ENCODE results near the gene EHD1.

Gene EHD1

DNA sequence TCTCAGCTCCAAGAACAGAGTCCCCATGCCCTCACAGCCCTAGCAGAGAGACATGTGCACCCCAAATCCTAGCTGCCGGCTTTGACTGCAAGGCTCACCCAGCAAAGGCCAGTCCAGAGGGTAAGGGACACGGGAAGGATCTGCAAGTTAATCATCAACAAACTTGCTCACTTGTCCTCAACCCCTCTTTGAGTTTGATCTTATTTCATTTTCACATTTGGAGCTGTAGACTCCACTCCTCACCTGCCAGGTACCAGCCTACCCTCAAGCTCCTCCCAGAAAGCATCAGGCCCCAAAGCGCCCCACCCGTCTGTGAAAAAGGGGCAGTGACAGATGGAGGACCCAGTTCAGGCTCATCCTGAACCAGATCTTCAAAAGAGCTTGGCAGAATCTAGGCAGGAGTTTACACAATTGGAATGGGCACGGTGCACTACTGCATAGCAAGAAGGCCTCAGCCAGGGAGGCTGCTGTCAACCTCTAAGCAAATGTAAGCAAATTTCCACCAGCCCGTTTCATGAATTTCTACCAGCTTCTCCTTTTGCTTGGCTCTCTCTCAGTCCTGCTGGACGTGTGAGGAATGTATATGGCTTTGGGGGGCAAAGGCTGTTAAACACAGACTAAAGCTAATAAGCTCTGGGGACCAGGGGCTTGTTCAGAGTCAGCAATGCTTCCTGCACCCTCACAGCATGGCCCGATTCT lies 5.5 kb downstream of the EHD1 start:
- Histone ChIP-seq H3K27ac (ENCODE audit: low read depth, low read length) (peak overlapping the region; percentile 94), H2AFZ (ENCODE audit: low read depth, low read length, severe bottlenecking) (no peak overlapping the region), H3K27me3 (ENCODE audit: low read length) (no peaks in the 10 kb centered on the region), H3K4me3 (ENCODE audit: insufficient read depth, low read length, poor library complexity, severe bottlenecking) (no peak overlapping the region), H3K9me2 (replicated peaks; ENCODE audit: insufficient read depth, low read length) (no peaks in the 10 kb centered on the region), H3K36me3 (ENCODE audit: low read length) (0 out of 2 replicates have a peak, but pooled peaks cover 6% of the 10 kb centered on the region), H4K20me1 (ENCODE audit: low read depth, low read length) (no peaks in the 10 kb centered on the region; the same call in 1 of the 2 replicates), H3F3A (ENCODE audit: insufficient read depth) (peaks cover 38% of the 10 kb centered on the region), H3K9me3 (ENCODE audit: insufficient read depth, low read length) (no peaks in the 10 kb centered on the region), H3K4me2 (ENCODE audit: low read depth, low read length, poor library complexity, severe bottlenecking) (peak overlapping the region; percentile 58), H3K9ac (ENCODE audit: low read length) (peak overlapping the region; percentile 49; the same call in 1 of the 2 replicates), H3K79me2 (ENCODE audit: insufficient read depth, low read length) (peaks cover 95% of the 10 kb centered on the region)
- no peak for TF ChIP-seq EZH2phosphoT487 (conservative IDR thresholded peaks at IDR 0.05; ENCODE audit: low read length)
- TF ChIP-seq, protein P1, sequence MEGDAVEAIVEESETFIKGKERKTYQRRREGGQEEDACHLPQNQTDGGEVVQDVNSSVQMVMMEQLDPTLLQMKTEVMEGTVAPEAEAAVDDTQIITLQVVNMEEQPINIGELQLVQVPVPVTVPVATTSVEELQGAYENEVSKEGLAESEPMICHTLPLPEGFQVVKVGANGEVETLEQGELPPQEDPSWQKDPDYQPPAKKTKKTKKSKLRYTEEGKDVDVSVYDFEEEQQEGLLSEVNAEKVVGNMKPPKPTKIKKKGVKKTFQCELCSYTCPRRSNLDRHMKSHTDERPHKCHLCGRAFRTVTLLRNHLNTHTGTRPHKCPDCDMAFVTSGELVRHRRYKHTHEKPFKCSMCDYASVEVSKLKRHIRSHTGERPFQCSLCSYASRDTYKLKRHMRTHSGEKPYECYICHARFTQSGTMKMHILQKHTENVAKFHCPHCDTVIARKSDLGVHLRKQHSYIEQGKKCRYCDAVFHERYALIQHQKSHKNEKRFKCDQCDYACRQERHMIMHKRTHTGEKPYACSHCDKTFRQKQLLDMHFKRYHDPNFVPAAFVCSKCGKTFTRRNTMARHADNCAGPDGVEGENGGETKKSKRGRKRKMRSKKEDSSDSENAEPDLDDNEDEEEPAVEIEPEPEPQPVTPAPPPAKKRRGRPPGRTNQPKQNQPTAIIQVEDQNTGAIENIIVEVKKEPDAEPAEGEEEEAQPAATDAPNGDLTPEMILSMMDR (IDR thresholded peaks at IDR 0.05; ENCODE audit: insufficient read depth, low read length, poor library complexity, severe bottlenecking): no peak

DNA sequence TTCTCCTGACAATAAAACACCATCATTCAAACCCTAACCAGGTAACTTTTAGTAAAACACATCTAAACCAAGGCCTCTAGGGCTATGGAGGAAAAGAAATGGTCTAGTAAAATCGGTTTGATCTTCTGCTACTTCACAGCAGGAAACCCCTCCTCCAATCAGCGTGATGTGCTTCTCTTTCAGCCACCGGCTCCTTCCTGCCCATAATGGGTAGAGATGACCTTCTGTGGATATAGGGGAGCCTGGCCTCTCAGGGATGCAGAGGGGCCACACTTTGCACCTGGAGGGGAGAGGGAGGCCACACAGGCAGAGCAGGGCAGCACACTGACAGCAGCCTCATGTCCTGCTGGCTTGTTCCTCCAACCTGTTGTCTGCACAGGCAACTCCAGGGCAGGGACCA lies 6.9 kb downstream of the EHD1 start:
- Histone ChIP-seq H4K20me1 (ENCODE audit: low read depth, low read length) (no peaks in the 10 kb centered on the region; the same call in 1 of the 2 replicates), H3K9me2 (replicated peaks; ENCODE audit: insufficient read depth, low read length) (no peaks in the 10 kb centered on the region), H3K27ac (ENCODE audit: low read depth, low read length) (peak overlapping the region; percentile 94), H3K9me3 (ENCODE audit: insufficient read depth, low read length) (no peaks in the 10 kb centered on the region), H3K79me2 (ENCODE audit: insufficient read depth, low read length) (peaks cover 92% of the 10 kb centered on the region), H2AFZ (ENCODE audit: low read depth, low read length, severe bottlenecking) (no peak overlapping the region), H3F3A (ENCODE audit: insufficient read depth) (peaks cover 39% of the 10 kb centered on the region), H3K4me2 (ENCODE audit: low read depth, low read length, poor library complexity, severe bottlenecking) (peak overlapping the region; percentile 58), H3K27me3 (ENCODE audit: low read length) (no peaks in the 10 kb centered on the region), H3K9ac (ENCODE audit: low read length) (peak overlapping the region; percentile 49; the same call in 1 of the 2 replicates), H3K36me3 (ENCODE audit: low read length) (peaks cover 10% of the 10 kb centered on the region), H3K4me3 (ENCODE audit: insufficient read depth, low read length, poor library complexity, severe bottlenecking) (no peak overlapping the region)
- TF ChIP-seq, protein P1 (IDR thresholded peaks at IDR 0.05; ENCODE audit: insufficient read depth, low read length, poor library complexity, severe bottlenecking): no peak
- no peak for TF ChIP-seq EZH2phosphoT487 (conservative IDR thresholded peaks at IDR 0.05; ENCODE audit: low read length)

GRCh38 chr11:64870893-64871466 lies 7.4 kb downstream of the EHD1 start:
- H3K79me2 ChIP-seq (ENCODE audit: insufficient read depth, low read length): peaks cover 92% of the 10 kb centered on the region
- no peaks in the 10 kb centered on the region; the same call in 1 of the 2 replicates for H4K20me1 ChIP-seq (ENCODE audit: low read depth, low read length)
- no peak for TF ChIP-seq EZH2phosphoT487 (conservative IDR thresholded peaks at IDR 0.05; ENCODE audit: low read length)
- TF ChIP-seq, protein P1 (IDR thresholded peaks at IDR 0.05; ENCODE audit: insufficient read depth, low read length, poor library complexity, severe bottlenecking): no peak
- peak overlapping the region; percentile 58 for H3K4me2 ChIP-seq (ENCODE audit: low read depth, low read length, poor library complexity, severe bottlenecking)
- H3F3A ChIP-seq (ENCODE audit: insufficient read depth): peaks cover 39% of the 10 kb centered on the region
- no peak overlapping the region for H2AFZ ChIP-seq (ENCODE audit: low read depth, low read length, severe bottlenecking)
- no peak overlapping the region for H3K4me3 ChIP-seq (ENCODE audit: insufficient read depth, low read length, poor library complexity, severe bottlenecking)
- peak overlapping the region; percentile 94 for H3K27ac ChIP-seq (ENCODE audit: low read depth, low read length)
- no peaks in the 10 kb centered on the region for H3K27me3 ChIP-seq (ENCODE audit: low read length)
- no peaks in the 10 kb centered on the region for H3K9me2 ChIP-seq (replicated peaks; ENCODE audit: insufficient read depth, low read length)
- H3K9ac ChIP-seq (ENCODE audit: low read length): peak overlapping the region; percentile 49; the same call in 1 of the 2 replicates
- peaks cover 14% of the 10 kb centered on the region for H3K36me3 ChIP-seq (ENCODE audit: low read length)
- H3K9me3 ChIP-seq (ENCODE audit: insufficient read depth, low read length): no peaks in the 10 kb centered on the region

Data from SU-DHL-6 (cell line).